HEK293 (cell line): ENCODE data around the gene PLEKHM1.

Source experiments
- CTCF ChIA-PET: fragments of 350-600 bp; formaldehyde crosslinking; extraction: SDS; loops from one replicate; lab custom pipeline; 2021; ENCODE audit warnings: antibody characterized with exemption; lab: Yijun Ruan, JAX
- POLR2A ChIA-PET: fragments of 300-600 bp; formaldehyde crosslinking; extraction: SDS; loops from one replicate; lab custom pipeline; 2020; ENCODE audit warnings: antibody characterized with exemption, inconsistent platforms; lab: Yijun Ruan, JAX
- H3K27ac ChIP-seq: fragments of 200-500 bp; sonication (Bioruptor generic); 2 replicates; pipeline ENCODE4 v1.5.1; 2014; ENCODE audit warnings: low read depth, low read length, control low read depth, inconsistent platforms; ENCODE audit errors: extremely low read depth
- H3K36me3 ChIP-seq, 2 experiments: fragments of 200-500 bp in 1 of 2; sonication (Bioruptor generic) in 1 of 2; 1 replicate in 1 of 2; 2 replicates in 1 of 2; pipeline ENCODE4 v1.5.1; 2014 to 2017; ENCODE audit warnings: inconsistent platforms in 2 of 2, low read length in 2 of 2; ENCODE audit not compliant: control insufficient read depth in 2 of 2, insufficient read depth in 1 of 2
- H3K4me1 ChIP-seq: fragments of 200-500 bp; sonication (Bioruptor generic); 2 replicates; pipeline ENCODE4 v1.5.1; 2014; ENCODE audit warnings: mild to moderate bottlenecking, low read length, inconsistent platforms; ENCODE audit not compliant: control insufficient read depth, insufficient read depth
- H3K4me3 ChIP-seq: 2 replicates; pipeline ENCODE4 v1.5.1; 2011; ENCODE audit warnings: low read depth, mild to moderate bottlenecking, control low read depth, low read length, moderate library complexity
- H3K9me3 ChIP-seq: fragments of 200-500 bp; sonication (Bioruptor generic); 2 replicates; pipeline ENCODE4 v1.5.1; 2014; ENCODE audit warnings: low read depth, low read length, inconsistent platforms; ENCODE audit not compliant: control insufficient read depth, insufficient read depth
- BCL11B ChIP-seq: fragments of 450-650 bp; formaldehyde crosslinking; IDR thresholded peaks from 2 replicates; pipeline ENCODE4 v1.5.1; 2016; ENCODE audit warnings: low read depth, missing biosample characterization, missing genetic modification characterization
- GLIS2 ChIP-seq: fragments of 450-650 bp; formaldehyde crosslinking; IDR thresholded peaks from 2 replicates; pipeline ENCODE4 v1.5.1; 2016; ENCODE audit warnings: missing biosample characterization, missing genetic modification characterization
- KLF10 ChIP-seq: fragments of 450-650 bp; IDR thresholded peaks from 2 replicates; pipeline ENCODE4 v1.5.1; 2018; ENCODE audit warnings: missing biosample characterization, mild to moderate bottlenecking, missing genetic modification characterization
- KLF8 ChIP-seq: fragments of 450-650 bp; formaldehyde crosslinking; IDR thresholded peaks from 2 replicates; pipeline ENCODE4 v1.5.1; 2016; ENCODE audit warnings: missing biosample characterization, missing genetic modification characterization
- SP3 ChIP-seq: fragments of 450-650 bp; formaldehyde crosslinking; IDR thresholded peaks from 2 replicates; pipeline ENCODE4 v1.5.1; 2016; ENCODE audit warnings: missing biosample characterization, missing genetic modification characterization
- SP7 ChIP-seq: fragments of 450-650 bp; formaldehyde crosslinking; IDR thresholded peaks from 2 replicates; pipeline ENCODE4 v1.5.1; 2016; ENCODE audit warnings: missing biosample characterization, missing genetic modification characterization
- TRIM28 ChIP-seq: IDR thresholded peaks from 2 replicates; pipeline ENCODE4 v1.6.1; 2011; ENCODE audit warnings: low read length, control low read depth, borderline replicate concordance
- ZFP69B ChIP-seq: fragments of 450-650 bp; formaldehyde crosslinking; IDR thresholded peaks from 2 replicates; pipeline ENCODE4 v1.5.1; 2016; ENCODE audit warnings: missing biosample characterization, missing genetic modification characterization
- ZNF23 ChIP-seq: fragments of 450-650 bp; formaldehyde crosslinking; IDR thresholded peaks from 2 replicates; pipeline ENCODE4 v1.5.1; 2016; ENCODE audit warnings: missing biosample characterization, missing genetic modification characterization, borderline replicate concordance
- ZNF239 ChIP-seq: fragments of 450-650 bp; formaldehyde crosslinking; IDR thresholded peaks from 2 replicates; pipeline ENCODE4 v1.5.1; 2016; ENCODE audit warnings: missing biosample characterization, missing genetic modification characterization
- ZNF404 ChIP-seq: fragments of 450-650 bp; formaldehyde crosslinking; IDR thresholded peaks from 2 replicates; pipeline ENCODE4 v1.5.1; 2017; ENCODE audit warnings: missing biosample characterization, missing genetic modification characterization
- ZNF48 ChIP-seq: fragments of 450-650 bp; formaldehyde crosslinking; IDR thresholded peaks from 2 replicates; pipeline ENCODE4 v1.5.1; 2016; ENCODE audit warnings: missing biosample characterization, missing genetic modification characterization
- ZNF501 ChIP-seq: fragments of 450-650 bp; formaldehyde crosslinking; IDR thresholded peaks from 2 replicates; pipeline ENCODE4 v1.5.1; 2016; ENCODE audit warnings: missing biosample characterization, missing genetic modification characterization
- ZNF596 ChIP-seq: fragments of 450-650 bp; IDR thresholded peaks from 2 replicates; pipeline ENCODE4 v1.5.0; 2018; ENCODE audit warnings: missing biosample characterization, mild to moderate bottlenecking, missing genetic modification characterization, moderate library complexity
- ZNF600 ChIP-seq: fragments of 450-650 bp; formaldehyde crosslinking; IDR thresholded peaks from 2 replicates; pipeline ENCODE4 v1.5.1; 2016; ENCODE audit warnings: missing biosample characterization, missing genetic modification characterization
- ZNF623 ChIP-seq: fragments of 450-650 bp; formaldehyde crosslinking; IDR thresholded peaks from 2 replicates; pipeline ENCODE4 v1.5.1; 2016; ENCODE audit warnings: missing biosample characterization, missing genetic modification characterization
- ZNF629 ChIP-seq: fragments of 450-650 bp; formaldehyde crosslinking; IDR thresholded peaks from 2 replicates; pipeline ENCODE4 v1.5.1; 2017; ENCODE audit warnings: missing biosample characterization, missing genetic modification characterization
- ZNF76 ChIP-seq: fragments of 450-650 bp; formaldehyde crosslinking; IDR thresholded peaks from 2 replicates; pipeline ENCODE4; 2016; ENCODE audit warnings: low read depth, missing biosample characterization, missing genetic modification characterization, borderline replicate concordance
- ZSCAN30 ChIP-seq: fragments of 450-650 bp; IDR thresholded peaks from 2 replicates; pipeline ENCODE4 v1.5.1; 2018; ENCODE audit warnings: missing biosample characterization, mild to moderate bottlenecking, missing genetic modification characterization, moderate library complexity
- ZXDB ChIP-seq: fragments of 450-650 bp; formaldehyde crosslinking; IDR thresholded peaks from 2 replicates; pipeline ENCODE4 v1.5.1; 2016; ENCODE audit warnings: missing biosample characterization, missing genetic modification characterization
- TF ChIP-seq, protein P1 (sequence below): fragments of 450-650 bp; formaldehyde crosslinking; IDR thresholded peaks from 2 replicates; pipeline ENCODE4 v1.5.1; 2016; ENCODE audit warnings: missing biosample characterization, missing genetic modification characterization, borderline replicate concordance
- TF ChIP-seq, protein P2 (sequence below): fragments of 450-650 bp; formaldehyde crosslinking; IDR thresholded peaks from 2 replicates; pipeline ENCODE4 v1.5.1; 2016; ENCODE audit warnings: missing biosample characterization, missing genetic modification characterization
- TF ChIP-seq, protein P3 (sequence below): IDR thresholded peaks from 2 replicates; pipeline ENCODE4 v1.6.1; 2011; ENCODE audit warnings: mild to moderate bottlenecking, low read depth, low read length, borderline replicate concordance
- TF ChIP-seq, protein P4 (sequence below): fragments of 450-650 bp; formaldehyde crosslinking; IDR thresholded peaks from 2 replicates; pipeline ENCODE4 v1.5.1; 2016; ENCODE audit warnings: missing biosample characterization, missing genetic modification characterization
- TF ChIP-seq, protein P5 (sequence below): fragments of 450-650 bp; formaldehyde crosslinking; IDR thresholded peaks from 2 replicates; pipeline ENCODE4 v1.5.1; 2016; ENCODE audit warnings: missing biosample characterization, missing genetic modification characterization

The PLEKHM1 gene

DNA sequence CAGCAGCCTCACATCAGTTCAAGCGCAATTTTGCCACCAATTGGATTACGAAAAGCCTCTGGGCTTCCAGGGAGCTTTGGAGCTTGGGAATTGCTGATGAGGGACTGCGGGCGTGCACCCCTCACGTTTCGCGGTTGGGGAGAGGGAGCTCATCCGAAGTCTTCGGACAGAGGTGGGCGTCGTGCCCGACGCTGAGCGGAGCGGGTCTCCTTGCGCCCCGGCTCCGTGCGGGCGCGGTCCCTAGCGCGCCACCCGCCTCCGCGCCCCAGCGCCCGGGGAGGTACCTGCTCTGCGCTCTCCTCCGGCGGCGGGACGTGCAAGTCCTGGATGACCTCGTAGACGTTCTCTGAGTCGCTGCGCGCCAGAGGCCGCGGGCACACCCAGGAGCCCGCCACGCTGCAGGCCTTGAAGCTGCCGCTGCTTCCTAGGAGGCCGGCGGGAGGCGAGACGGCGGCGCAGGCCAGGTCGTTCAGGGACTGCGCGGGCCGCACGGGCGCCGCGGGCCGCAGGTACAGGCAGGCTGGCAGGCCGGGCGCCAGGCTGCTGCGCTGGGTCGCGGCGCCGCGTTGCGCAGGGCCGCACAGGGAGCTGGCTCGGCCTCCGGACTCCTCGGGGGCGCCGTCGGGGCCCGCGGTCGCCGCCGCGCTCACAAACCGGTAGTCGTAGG is 61.0 kb downstream of the PLEKHM1 start (continued):
- no peak for TF ChIP-seq ZNF596 (tag by site-specific recombination)
- no peak for TF ChIP-seq ZXDB
- no peak for TF ChIP-seq ZNF48 (tag by site-specific recombination)
- TF ChIP-seq SP7 (tag by site-specific recombination), result no peak
- TF ChIP-seq, protein P1, sequence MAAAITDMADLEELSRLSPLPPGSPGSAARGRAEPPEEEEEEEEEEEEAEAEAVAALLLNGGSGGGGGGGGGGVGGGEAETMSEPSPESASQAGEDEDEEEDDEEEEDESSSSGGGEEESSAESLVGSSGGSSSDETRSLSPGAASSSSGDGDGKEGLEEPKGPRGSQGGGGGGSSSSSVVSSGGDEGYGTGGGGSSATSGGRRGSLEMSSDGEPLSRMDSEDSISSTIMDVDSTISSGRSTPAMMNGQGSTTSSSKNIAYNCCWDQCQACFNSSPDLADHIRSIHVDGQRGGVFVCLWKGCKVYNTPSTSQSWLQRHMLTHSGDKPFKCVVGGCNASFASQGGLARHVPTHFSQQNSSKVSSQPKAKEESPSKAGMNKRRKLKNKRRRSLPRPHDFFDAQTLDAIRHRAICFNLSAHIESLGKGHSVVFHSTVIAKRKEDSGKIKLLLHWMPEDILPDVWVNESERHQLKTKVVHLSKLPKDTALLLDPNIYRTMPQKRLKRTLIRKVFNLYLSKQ (tag by site-specific recombination), result no peak
- TF ChIP-seq ZNF629 (tag by site-specific recombination), result no peak
- TF ChIP-seq TRIM28, result no peak

DNA sequence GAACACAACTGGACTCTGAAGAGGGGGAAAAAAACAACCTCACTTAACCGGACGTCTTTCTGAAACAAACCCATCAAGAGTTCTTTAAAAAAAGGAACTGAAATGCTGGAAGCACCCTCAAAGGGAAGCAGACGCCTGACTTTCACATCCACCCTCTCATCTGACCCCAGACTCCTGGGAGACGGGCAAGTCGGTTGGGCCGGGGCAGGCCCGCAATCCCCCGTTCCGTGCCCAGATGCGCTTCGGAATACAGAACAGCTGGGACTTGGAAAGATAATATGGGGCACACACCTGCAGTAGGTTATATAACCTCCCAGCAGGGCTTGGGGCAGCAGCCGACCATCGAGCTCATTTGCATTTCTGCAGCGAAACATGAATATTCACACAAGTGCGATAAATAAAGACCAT is 61.6 kb downstream of the PLEKHM1 start:
- peaks cover 14% of the 10 kb centered on the region for H3K4me1 ChIP-seq
- no peak overlapping the region for H3K4me3 ChIP-seq
- POLR2A ChIA-PET, result no interaction called here
- no peaks in the 10 kb centered on the region for H3K9me3 ChIP-seq
- no peak overlapping the region for H3K27ac ChIP-seq
- CTCF ChIA-PET, result interaction anchor here (0.6 to 8.6 kb wide), 15 partner anchors 10 to 922 kb away, joined by 3 to 201 read pairs (median 4); no protein-coding TSS in a partner anchor
- TF ChIP-seq ZNF600 (tag by site-specific recombination) (peak; percentile 41; the same call in 1 of the 2 replicates), KLF10 (tag by site-specific recombination) (no peak)
- no peaks in the 10 kb centered on the region for H3K36me3 ChIP-seq

DNA sequence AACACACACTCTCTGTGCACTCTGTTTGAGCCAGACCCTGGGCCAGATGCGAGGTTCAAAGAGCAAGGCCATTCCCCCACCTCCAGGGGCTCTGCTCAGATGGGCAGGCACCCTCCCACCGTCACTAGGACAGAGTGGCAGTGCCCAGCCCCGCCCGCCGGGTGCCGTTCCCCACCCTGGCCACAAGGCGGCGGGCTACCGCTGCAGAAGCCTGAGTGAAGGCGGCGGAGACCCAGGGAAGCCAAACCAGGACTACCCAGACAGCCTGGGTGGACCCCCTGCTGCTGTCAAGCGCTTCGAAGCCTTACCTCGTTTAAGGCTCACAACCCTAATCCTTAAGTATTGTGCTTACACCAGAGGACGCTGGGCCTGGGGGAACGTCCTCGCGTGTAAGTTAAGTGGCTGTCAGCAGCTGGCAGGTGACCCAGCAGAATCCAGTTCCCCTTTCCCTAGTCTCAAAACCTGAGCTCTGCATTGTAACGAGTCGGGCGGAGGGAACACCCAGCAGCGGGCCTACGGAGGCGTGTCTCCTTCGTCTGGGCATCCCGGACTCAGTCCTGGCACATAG is 62.4 kb downstream of the PLEKHM1 start:
- Histone ChIP-seq H3K9me3 (no peaks in the 10 kb centered on the region), H3K27ac (no peak overlapping the region), H3K36me3 (no peaks in the 10 kb centered on the region), H3K4me3 (no peak overlapping the region), H3K4me1 (peaks cover 15% of the 10 kb centered on the region)
- POLR2A ChIA-PET, result no interaction called here
- CTCF ChIA-PET, result interaction anchor here (0.6 to 8.6 kb wide), 21 partner anchors 9 to 921 kb away, joined by 3 to 201 read pairs (median 4); no protein-coding TSS in a partner anchor
- TF ChIP-seq ZNF76 (tag by site-specific recombination) (peak; percentile 53; the same call in 1 of the 2 replicates), KLF8 (tag by site-specific recombination) (peak; percentile 79), ZNF239 (no peak), SP3 (tag by site-specific recombination) (peak; percentile 40; the same call in 1 of the 2 replicates), BCL11B (tag by site-specific recombination) (no peak), GLIS2 (tag by site-specific recombination) (peak; percentile 95), ZSCAN30 (tag by site-specific recombination) (0 out of 2 replicates have a peak, but pooled peaks have one; percentile 41), ZNF623 (tag by site-specific recombination) (no peak), ZNF23 (tag by site-specific recombination) (no peak), ZNF501 (tag by site-specific recombination) (peak; percentile 44; the same call in 1 of the 2 replicates), ZNF404 (tag by site-specific recombination) (no peak), ZNF600 (tag by site-specific recombination) (peak; percentile 88), ZFP69B (tag by site-specific recombination) (peak; percentile 94)
- TF ChIP-seq, protein P2, sequence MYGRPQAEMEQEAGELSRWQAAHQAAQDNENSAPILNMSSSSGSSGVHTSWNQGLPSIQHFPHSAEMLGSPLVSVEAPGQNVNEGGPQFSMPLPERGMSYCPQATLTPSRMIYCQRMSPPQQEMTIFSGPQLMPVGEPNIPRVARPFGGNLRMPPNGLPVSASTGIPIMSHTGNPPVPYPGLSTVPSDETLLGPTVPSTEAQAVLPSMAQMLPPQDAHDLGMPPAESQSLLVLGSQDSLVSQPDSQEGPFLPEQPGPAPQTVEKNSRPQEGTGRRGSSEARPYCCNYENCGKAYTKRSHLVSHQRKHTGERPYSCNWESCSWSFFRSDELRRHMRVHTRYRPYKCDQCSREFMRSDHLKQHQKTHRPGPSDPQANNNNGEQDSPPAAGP, result peak; percentile 76
- TF ChIP-seq, protein P3, sequence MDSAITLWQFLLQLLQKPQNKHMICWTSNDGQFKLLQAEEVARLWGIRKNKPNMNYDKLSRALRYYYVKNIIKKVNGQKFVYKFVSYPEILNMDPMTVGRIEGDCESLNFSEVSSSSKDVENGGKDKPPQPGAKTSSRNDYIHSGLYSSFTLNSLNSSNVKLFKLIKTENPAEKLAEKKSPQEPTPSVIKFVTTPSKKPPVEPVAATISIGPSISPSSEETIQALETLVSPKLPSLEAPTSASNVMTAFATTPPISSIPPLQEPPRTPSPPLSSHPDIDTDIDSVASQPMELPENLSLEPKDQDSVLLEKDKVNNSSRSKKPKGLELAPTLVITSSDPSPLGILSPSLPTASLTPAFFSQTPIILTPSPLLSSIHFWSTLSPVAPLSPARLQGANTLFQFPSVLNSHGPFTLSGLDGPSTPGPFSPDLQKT, result no peak
- TF ChIP-seq, protein P4, sequence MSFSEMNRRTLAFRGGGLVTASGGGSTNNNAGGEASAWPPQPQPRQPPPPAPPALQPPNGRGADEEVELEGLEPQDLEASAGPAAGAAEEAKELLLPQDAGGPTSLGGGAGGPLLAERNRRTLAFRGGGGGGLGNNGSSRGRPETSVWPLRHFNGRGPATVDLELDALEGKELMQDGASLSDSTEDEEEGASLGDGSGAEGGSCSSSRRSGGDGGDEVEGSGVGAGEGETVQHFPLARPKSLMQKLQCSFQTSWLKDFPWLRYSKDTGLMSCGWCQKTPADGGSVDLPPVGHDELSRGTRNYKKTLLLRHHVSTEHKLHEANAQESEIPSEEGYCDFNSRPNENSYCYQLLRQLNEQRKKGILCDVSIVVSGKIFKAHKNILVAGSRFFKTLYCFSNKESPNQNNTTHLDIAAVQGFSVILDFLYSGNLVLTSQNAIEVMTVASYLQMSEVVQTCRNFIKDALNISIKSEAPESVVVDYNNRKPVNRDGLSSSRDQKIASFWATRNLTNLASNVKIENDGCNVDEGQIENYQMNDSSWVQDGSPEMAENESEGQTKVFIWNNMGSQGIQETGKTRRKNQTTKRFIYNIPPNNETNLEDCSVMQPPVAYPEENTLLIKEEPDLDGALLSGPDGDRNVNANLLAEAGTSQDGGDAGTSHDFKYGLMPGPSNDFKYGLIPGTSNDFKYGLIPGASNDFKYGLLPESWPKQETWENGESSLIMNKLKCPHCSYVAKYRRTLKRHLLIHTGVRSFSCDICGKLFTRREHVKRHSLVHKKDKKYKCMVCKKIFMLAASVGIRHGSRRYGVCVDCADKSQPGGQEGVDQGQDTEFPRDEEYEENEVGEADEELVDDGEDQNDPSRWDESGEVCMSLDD (tag by site-specific recombination), result 0 out of 2 replicates have a peak, but pooled peaks have one; percentile 29
- TF ChIP-seq, protein P5, sequence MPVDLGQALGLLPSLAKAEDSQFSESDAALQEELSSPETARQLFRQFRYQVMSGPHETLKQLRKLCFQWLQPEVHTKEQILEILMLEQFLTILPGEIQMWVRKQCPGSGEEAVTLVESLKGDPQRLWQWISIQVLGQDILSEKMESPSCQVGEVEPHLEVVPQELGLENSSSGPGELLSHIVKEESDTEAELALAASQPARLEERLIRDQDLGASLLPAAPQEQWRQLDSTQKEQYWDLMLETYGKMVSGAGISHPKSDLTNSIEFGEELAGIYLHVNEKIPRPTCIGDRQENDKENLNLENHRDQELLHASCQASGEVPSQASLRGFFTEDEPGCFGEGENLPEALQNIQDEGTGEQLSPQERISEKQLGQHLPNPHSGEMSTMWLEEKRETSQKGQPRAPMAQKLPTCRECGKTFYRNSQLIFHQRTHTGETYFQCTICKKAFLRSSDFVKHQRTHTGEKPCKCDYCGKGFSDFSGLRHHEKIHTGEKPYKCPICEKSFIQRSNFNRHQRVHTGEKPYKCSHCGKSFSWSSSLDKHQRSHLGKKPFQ (tag by site-specific recombination), result no peak
